NCI-H2196 (cell line): ENCODE measurements around the gene NUDT8.
"Not testable (repeated sequence)": the region's sequence is repeated elsewhere in the genome, so short reads cannot be mapped to it uniquely, and the experiment has no call there.

Experiments used
- DNase-seq: peaks from one replicate; lab custom pipeline; 2025; ENCODE audit not compliant: unreplicated experiment; lab: John Stamatoyannopoulos, UW

NUDT8 gene

DNA sequence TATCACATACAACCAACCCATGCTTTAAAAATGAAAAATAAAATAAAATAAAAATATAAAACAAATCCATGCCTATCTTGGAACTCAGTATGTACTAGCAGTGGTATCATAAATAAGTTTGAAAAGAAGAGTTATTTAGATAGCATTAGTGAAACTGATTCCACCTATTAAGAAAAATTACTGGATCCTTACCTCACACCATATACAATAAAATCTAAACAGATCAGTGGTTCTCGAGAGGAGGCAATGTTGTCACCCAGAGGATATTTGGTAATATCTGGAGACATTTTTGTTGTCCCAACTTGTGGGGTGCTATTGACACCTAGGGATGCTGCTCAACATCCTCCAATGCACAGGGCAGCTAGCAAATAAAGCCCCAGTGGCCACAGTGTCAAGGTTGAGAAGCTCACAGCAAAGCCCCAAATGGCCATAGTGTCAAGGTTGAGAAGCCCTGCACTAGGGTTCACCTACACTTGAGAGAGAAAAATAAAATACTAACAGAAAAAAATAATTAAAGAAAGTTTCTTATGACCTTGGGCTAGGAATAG is 32.9 kb downstream of the NUDT8 start:
- no peak for DNase-seq

DNA sequence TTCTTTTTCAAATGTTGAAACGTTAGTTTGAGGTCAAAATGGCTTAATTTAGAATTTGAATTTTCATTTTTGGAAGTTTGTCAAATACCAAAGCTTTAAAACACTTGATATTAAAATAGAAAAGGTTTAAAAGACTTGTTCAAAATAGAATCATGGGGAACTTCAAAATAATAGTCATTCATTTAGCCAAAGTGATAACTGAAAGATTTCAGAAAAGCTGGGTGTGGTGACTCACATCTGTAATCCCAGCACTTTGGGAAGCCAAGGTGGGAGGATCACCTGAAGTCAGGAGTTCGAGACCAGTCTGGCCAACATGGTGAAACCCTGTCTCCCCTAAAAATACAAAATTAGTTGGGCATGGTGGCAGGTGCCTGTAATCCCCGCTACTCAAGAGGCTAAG is 35.3 kb downstream of the NUDT8 start:
- no peak for DNase-seq

DNA sequence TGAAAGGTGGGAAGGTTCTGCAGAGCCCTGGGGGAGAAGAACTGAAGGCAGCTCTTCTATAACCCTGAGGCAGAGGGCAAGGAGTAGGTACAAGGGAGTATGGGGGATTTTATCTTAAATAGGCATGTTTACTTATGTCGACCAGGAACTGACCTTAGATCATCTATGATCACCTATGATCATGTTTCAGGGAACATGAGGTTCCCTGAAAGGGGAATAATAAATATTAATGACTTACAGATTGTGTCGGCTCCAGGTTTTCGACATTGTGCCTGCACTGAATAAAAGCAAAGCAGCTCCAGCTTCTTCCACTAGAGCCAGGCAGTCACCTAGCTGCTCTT is 36.2 kb downstream of the NUDT8 start:
- DNase-seq: no peak

DNA sequence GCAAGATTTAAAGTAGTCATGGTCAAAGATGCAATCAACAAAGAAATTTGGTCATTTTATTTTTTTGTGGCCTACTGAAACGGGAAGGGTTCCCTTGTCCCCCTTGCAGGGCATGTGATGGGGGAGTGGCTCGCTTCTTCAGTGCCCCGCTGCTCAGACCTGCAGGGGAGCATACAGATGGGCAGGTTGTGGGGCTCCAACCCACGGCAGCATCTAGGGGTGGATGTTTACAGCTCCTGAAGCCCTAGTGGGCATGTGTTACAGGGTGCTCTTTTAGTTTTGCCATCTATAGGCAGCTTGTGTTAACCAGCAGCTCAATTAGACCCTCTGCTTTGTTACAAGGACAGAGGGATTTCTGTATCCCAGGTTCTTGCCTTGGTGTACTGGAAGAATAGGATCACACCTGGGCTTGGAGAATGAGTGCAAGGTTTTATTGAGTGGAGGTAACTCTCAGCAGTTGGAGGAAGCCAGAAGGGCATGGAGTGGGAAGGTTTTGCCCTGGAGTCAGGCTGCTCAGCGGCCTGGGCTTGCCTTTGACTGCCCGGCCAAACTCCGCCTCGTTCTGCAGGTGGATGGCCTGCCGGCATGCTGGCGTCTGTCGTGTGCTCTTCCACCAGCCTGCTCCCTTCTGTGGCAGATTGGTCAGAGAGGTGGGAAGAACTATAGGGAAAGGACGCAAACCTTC is 36.7 kb downstream of the NUDT8 start:
- peak; percentile 15 for DNase-seq

- not testable (repeated sequence) for DNase-seq
Observed at GRCh38 chr11:67588899-67589415, 40.8 kb downstream of the NUDT8 start.

GRCh38 chr11:67588136-67588503 is 41.6 kb downstream of the NUDT8 start:
- DNase-seq: no peak

GRCh38 chr11:67586568-67587250 is 43.0 kb downstream of the NUDT8 start:
- DNase-seq: no peak

DNA sequence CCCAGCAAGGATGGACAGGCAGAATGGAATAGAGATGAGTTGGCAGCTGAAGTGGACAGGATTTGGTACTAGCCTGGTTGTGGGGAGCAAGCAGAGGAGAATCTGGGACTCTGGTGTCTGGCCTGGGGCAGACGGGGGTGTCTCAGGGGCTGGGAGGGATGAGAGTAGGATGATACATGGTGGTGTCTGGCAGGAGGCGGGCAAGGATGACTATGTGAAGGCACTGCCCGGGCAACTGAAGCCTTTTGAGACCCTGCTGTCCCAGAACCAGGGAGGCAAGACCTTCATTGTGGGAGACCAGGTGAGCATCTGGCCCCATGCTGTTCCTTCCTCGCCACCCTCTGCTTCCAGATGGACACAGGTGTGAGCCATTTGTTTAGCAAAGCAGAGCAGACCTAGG is 43.8 kb downstream of the NUDT8 start:
- DNase-seq: no peak

DNA sequence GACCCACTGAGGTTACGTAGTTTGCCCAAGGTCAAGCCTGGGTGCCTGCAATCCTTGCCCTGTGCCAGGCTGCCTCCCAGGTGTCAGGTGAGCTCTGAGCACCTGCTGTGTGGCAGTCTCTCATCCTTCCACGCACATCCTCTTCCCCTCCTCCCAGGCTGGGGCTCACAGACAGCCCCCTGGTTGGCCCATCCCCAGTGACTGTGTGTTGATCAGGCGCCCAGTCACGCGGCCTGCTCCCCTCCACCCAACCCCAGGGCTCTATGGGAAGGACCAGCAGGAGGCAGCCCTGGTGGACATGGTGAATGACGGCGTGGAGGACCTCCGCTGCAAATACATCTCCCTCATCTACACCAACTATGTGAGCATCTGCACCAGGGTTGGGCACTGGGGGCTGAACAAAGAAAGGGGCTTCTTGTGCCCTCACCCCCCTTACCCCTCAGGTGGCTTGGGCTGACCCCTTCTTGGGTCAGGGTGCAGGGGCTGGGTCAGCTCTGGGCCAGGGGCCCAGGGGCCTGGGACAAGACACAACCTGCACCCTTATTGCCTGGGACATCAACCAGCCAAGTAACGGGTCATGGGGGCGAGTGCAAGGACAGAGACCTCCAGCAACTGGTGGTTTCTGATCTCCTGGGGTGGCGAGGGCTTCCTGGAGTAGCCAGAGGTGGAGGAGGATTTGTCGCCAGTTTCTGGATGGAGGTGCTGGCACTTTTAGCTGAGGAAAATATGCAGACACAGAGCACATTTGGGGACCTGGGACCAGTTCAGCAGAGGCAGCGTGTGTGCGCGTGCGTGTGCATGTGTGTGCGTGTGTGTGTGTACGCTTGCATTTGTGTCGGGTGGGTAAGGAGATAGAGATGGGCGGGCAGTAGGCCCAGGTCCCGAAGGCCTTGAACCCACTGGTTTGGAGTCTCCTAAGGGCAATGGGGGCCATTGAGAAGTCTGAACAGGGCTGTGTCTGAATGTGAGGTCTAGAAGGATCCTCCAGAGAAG is 44.6 kb downstream of the NUDT8 start:
- peak; percentile 64 for DNase-seq

GRCh38 chr11:67584205-67584880 is 45.4 kb downstream of the NUDT8 start:
- DNase-seq: peak; percentile 69

GRCh38 chr11:67583247-67584204 is 46.2 kb downstream of the NUDT8 start, which contains the start of gene GSTP1:
Gene GSTP1 (plus strand): TSS chr11:67583812. CDS start chr11:67583844, 32 bp downstream.
- peak; percentile 90 for DNase-seq

DNA sequence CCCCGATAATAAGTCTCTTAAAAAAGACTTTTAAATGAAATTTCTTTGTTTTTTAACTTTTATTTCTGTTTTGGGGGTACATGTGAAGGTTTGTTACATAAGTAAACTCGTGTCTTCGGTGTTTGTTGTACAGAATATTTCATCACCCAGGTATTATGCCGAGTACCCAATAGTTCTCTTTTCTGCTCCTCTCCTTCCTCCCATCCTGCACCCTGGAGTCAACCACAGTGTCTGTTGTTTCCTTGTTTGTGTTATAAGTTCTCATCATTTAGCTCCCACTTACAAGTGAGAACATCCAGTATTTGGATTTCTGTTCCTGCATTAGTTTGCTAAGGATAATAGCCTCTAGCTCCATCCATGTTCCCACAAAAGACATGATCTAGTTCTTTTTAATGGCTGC is 47.7 kb downstream of the NUDT8 start:
- no peak for DNase-seq

GRCh38 chr11:67581469-67581868 is 48.3 kb downstream of the NUDT8 start:
- DNase-seq: no peak

GRCh38 chr11:67577951-67578350 is 51.8 kb downstream of the NUDT8 start:
- no peak for DNase-seq
